ENCODE data around the gene PRKN.

The PRKN gene

DNA sequence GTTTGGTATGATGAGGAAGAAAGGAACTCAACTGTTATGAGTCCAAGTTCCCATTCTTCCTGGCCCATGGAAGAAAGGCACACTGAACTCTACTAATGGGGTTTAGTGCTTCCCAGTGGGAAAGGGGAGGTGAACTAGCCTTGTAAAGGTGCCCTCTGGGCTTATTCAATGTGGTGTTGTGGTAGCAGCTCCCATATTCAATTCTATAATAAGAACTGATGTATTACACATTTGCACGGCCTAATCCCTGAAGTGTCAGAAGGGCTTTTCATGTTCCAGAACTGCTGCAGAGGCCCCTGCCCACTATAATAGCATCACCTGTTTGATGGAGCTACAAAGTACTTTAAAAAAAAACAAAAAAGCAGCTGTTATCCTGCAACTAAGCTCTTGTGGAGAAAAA lies 17.1 kb downstream of the PRKN start:
- TF ChIP-seq BHLHE40 (IDR thresholded peaks at IDR 0.05; ENCODE audit: borderline replicate concordance), result no peak
- TF ChIP-seq CTBP1 (IDR thresholded peaks at IDR 0.05; ENCODE audit: borderline replicate concordance), result no peak
- TF ChIP-seq L3MBTL2 (conservative IDR thresholded peaks at IDR 0.05), result no peak
- TF ChIP-seq SUZ12 (IDR thresholded peaks at IDR 0.05), result no peak
- TF ChIP-seq FOXK2 (IDR thresholded peaks at IDR 0.05), result no peak
- no peak for TF ChIP-seq TARDBP (IDR thresholded peaks at IDR 0.05)
- TF ChIP-seq NFRKB (IDR thresholded peaks at IDR 0.05), result no peak
- TF ChIP-seq SP1 (IDR thresholded peaks at IDR 0.05), result no peak
- TF ChIP-seq, protein P1, sequence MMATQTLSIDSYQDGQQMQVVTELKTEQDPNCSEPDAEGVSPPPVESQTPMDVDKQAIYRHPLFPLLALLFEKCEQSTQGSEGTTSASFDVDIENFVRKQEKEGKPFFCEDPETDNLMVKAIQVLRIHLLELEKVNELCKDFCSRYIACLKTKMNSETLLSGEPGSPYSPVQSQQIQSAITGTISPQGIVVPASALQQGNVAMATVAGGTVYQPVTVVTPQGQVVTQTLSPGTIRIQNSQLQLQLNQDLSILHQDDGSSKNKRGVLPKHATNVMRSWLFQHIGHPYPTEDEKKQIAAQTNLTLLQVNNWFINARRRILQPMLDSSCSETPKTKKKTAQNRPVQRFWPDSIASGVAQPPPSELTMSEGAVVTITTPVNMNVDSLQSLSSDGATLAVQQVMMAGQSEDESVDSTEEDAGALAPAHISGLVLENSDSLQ (IDR thresholded peaks at IDR 0.05), result no peak
- no peak for TF ChIP-seq ZNF384 (IDR thresholded peaks at IDR 0.05)
- no peak for TF ChIP-seq FOXA1 (IDR thresholded peaks at IDR 0.05)
- TF ChIP-seq FOXM1 (IDR thresholded peaks at IDR 0.05; ENCODE audit: borderline replicate concordance), result no peak
- TF ChIP-seq ELF4 (IDR thresholded peaks at IDR 0.05), result no peak
- no peak for TF ChIP-seq HDGF (IDR thresholded peaks at IDR 0.05; ENCODE audit: borderline replicate concordance)
- no peak for TF ChIP-seq LEF1 (IDR thresholded peaks at IDR 0.05; ENCODE audit: borderline replicate concordance)
- no peak for TF ChIP-seq ARNT (IDR thresholded peaks at IDR 0.05)
- no peak for DNase-seq (ENCODE audit: extremely low spot score)
- CTCF ChIA-PET, result no interaction called here
- POLR2A ChIA-PET, result no interaction called here

DNA sequence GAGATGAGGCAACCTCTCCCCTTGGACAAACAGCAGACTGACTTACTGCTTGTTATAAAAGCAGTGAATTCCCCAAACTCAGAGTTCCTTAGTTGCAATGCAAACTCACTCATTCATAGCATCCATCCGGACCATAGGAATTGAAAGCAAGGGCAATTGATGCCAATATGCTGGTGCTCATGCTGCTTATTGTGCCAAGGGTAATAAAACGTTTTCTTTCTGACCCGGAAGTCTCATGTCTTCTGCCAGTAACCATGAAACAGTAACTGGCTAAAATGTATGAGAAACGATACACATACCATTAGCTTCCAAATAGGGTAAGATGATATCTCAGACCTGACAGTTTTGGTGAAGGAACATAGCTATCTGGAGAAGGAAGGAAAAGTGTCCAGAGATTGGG lies 18.1 kb downstream of the PRKN start:
- ChIA-PET POLR2A (no interaction called here), CTCF (no interaction called here)
- no peak for TF ChIP-seq BHLHE40 (IDR thresholded peaks at IDR 0.05; ENCODE audit: borderline replicate concordance)
- TF ChIP-seq L3MBTL2 (conservative IDR thresholded peaks at IDR 0.05), result no peak
- TF ChIP-seq, protein P1 (IDR thresholded peaks at IDR 0.05), result no peak
- TF ChIP-seq HDGF (IDR thresholded peaks at IDR 0.05; ENCODE audit: borderline replicate concordance), result no peak
- no peak for TF ChIP-seq TARDBP (IDR thresholded peaks at IDR 0.05)
- no peak for TF ChIP-seq CTBP1 (IDR thresholded peaks at IDR 0.05; ENCODE audit: borderline replicate concordance)
- TF ChIP-seq NFRKB (IDR thresholded peaks at IDR 0.05), result no peak
- TF ChIP-seq ZNF384 (IDR thresholded peaks at IDR 0.05), result no peak
- no peak for TF ChIP-seq ARNT (IDR thresholded peaks at IDR 0.05)
- TF ChIP-seq FOXA1 (IDR thresholded peaks at IDR 0.05), result no peak
- no peak for TF ChIP-seq LEF1 (IDR thresholded peaks at IDR 0.05; ENCODE audit: borderline replicate concordance)
- no peak for TF ChIP-seq SP1 (IDR thresholded peaks at IDR 0.05)
- TF ChIP-seq ELF4 (IDR thresholded peaks at IDR 0.05), result no peak
- TF ChIP-seq FOXM1 (IDR thresholded peaks at IDR 0.05; ENCODE audit: borderline replicate concordance), result no peak
- TF ChIP-seq SUZ12 (IDR thresholded peaks at IDR 0.05), result no peak
- no peak for TF ChIP-seq FOXK2 (IDR thresholded peaks at IDR 0.05)
- no peak for DNase-seq (ENCODE audit: extremely low spot score)

DNA sequence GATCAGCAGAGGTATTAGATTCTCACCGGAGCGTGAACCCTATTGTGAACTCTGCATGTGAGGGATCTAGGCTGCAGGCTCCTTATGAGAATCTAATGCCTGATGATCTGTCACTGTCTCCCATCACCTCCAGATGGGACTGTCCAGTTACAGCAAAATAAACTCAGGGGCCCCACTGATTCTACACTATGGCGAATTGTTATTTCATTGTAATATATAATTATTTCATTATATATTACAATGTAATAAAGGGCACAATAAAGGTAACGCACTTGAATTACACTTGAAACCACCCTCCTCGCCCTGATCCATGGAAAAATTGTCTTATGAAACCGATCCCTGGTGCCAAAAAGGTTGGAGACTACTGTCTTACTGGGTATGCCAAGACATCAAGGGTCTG lies 18.6 kb downstream of the PRKN start:
- CTCF ChIA-PET, result no interaction called here
- TF ChIP-seq NFRKB (IDR thresholded peaks at IDR 0.05), result no peak
- no peak for TF ChIP-seq BHLHE40 (IDR thresholded peaks at IDR 0.05; ENCODE audit: borderline replicate concordance)
- TF ChIP-seq CTBP1 (IDR thresholded peaks at IDR 0.05; ENCODE audit: borderline replicate concordance), result no peak
- TF ChIP-seq LEF1 (IDR thresholded peaks at IDR 0.05; ENCODE audit: borderline replicate concordance), result no peak
- no peak for TF ChIP-seq L3MBTL2 (conservative IDR thresholded peaks at IDR 0.05)
- TF ChIP-seq, protein P1 (IDR thresholded peaks at IDR 0.05), result no peak
- no peak for TF ChIP-seq FOXA1 (IDR thresholded peaks at IDR 0.05)
- no peak for TF ChIP-seq ARNT (IDR thresholded peaks at IDR 0.05)
- no peak for TF ChIP-seq ZNF384 (IDR thresholded peaks at IDR 0.05)
- TF ChIP-seq SUZ12 (IDR thresholded peaks at IDR 0.05), result no peak
- TF ChIP-seq TARDBP (IDR thresholded peaks at IDR 0.05), result no peak
- TF ChIP-seq SP1 (IDR thresholded peaks at IDR 0.05), result no peak
- no peak for TF ChIP-seq HDGF (IDR thresholded peaks at IDR 0.05; ENCODE audit: borderline replicate concordance)
- TF ChIP-seq FOXK2 (IDR thresholded peaks at IDR 0.05), result no peak
- no peak for TF ChIP-seq FOXM1 (IDR thresholded peaks at IDR 0.05; ENCODE audit: borderline replicate concordance)
- TF ChIP-seq ELF4 (IDR thresholded peaks at IDR 0.05), result no peak
- POLR2A ChIA-PET, result no interaction called here
- DNase-seq (ENCODE audit: extremely low spot score), result no peak

DNA sequence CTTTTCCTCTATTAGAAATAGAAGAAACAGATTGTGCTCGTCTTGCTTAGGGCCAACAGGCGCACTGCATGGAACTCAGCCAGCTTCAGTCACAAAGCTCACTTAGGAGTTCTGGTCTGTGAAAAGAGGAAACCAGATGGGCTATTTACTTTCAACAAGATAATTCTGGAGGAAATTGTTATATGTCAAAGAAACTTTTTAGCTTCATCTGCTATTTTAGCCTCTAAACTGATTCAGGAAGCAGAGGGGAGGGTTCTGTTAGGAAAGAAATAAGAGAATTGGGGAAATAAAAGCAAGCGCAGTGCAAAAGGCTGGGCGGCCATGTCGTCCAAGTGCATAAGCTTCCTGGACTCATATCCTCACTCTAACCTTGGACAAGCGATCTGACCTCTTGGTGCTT lies 21.3 kb downstream of the PRKN start:
- no peak for DNase-seq (ENCODE audit: extremely low spot score)
- ChIA-PET POLR2A (interaction anchor here (0.6 kb wide), 1 partner anchor 14 kb away, joined by 4 read pairs; no protein-coding TSS in a partner anchor), CTCF (no interaction called here)
- no peak for TF ChIP-seq CTBP1 (IDR thresholded peaks at IDR 0.05; ENCODE audit: borderline replicate concordance)
- TF ChIP-seq ELF4 (IDR thresholded peaks at IDR 0.05), result no peak
- TF ChIP-seq ARNT (IDR thresholded peaks at IDR 0.05), result no peak

DNA sequence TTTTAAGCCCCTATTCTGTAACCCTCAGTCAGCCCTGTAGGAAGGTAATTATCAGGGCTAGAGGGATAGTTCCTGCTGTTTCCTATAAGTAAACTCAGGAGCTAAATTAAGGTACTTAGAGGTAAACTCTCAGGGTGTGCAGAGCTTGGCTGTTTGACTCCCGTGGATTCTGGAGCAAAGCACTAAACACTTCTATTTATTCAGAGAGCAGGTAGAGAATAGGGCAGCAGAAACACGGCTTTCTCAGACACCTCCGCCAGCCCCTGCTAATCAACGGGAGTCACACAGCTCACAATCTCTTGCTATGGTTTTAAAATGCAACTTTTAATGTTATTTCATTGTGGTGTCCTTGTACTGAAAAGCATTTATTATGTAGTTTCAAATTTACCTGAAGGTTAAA lies 21.8 kb downstream of the PRKN start:
- CTCF ChIA-PET, result no interaction called here
- no peak for DNase-seq (ENCODE audit: extremely low spot score)
- no peak for TF ChIP-seq ARNT (IDR thresholded peaks at IDR 0.05)
- TF ChIP-seq NFRKB (IDR thresholded peaks at IDR 0.05), result no peak
- no peak for TF ChIP-seq SP1 (IDR thresholded peaks at IDR 0.05)
- TF ChIP-seq ZNF384 (IDR thresholded peaks at IDR 0.05), result no peak
- TF ChIP-seq, protein P1 (IDR thresholded peaks at IDR 0.05), result no peak
- TF ChIP-seq LEF1 (IDR thresholded peaks at IDR 0.05; ENCODE audit: borderline replicate concordance), result no peak
- TF ChIP-seq TARDBP (IDR thresholded peaks at IDR 0.05), result no peak
- no peak for TF ChIP-seq FOXK2 (IDR thresholded peaks at IDR 0.05)
- no peak for TF ChIP-seq SUZ12 (IDR thresholded peaks at IDR 0.05)
- TF ChIP-seq FOXA1 (IDR thresholded peaks at IDR 0.05), result no peak
- no peak for TF ChIP-seq L3MBTL2 (conservative IDR thresholded peaks at IDR 0.05)
- no peak for TF ChIP-seq CTBP1 (IDR thresholded peaks at IDR 0.05; ENCODE audit: borderline replicate concordance)
- POLR2A ChIA-PET, result no interaction called here

DNA sequence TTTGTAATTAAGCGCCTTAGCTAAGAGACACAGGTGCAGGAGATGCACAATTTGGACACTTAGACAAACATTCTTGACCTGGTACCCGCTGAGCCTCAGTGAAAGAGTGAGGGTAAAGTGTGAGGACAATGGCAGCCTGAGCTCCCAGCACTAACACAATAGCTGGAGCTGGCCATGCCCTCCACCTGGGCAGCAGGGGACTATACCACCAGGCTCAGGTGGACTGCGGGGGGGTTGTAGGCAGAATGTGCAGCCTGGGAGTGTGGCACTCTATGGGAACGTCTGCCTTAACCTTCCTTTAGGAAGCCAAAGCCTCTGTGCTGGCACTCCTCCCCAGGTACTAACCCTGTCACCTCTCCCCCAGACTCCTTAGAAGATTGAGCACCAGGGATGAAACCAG lies 23.6 kb downstream of the PRKN start:
- ChIA-PET POLR2A (no interaction called here), CTCF (no interaction called here)
- DNase-seq (ENCODE audit: extremely low spot score), result no peak
- TF ChIP-seq LEF1 (IDR thresholded peaks at IDR 0.05; ENCODE audit: borderline replicate concordance) (no peak), FOXK2 (IDR thresholded peaks at IDR 0.05) (no peak), ELF4 (IDR thresholded peaks at IDR 0.05) (no peak), FOXM1 (IDR thresholded peaks at IDR 0.05; ENCODE audit: borderline replicate concordance) (no peak), ARNT (IDR thresholded peaks at IDR 0.05) (no peak), CTBP1 (IDR thresholded peaks at IDR 0.05; ENCODE audit: borderline replicate concordance) (no peak), L3MBTL2 (conservative IDR thresholded peaks at IDR 0.05) (no peak), BHLHE40 (IDR thresholded peaks at IDR 0.05; ENCODE audit: borderline replicate concordance) (no peak), FOXA1 (IDR thresholded peaks at IDR 0.05) (no peak), SP1 (IDR thresholded peaks at IDR 0.05) (no peak), SUZ12 (IDR thresholded peaks at IDR 0.05) (no peak), NFRKB (IDR thresholded peaks at IDR 0.05) (no peak), TARDBP (IDR thresholded peaks at IDR 0.05) (no peak), HDGF (IDR thresholded peaks at IDR 0.05; ENCODE audit: borderline replicate concordance) (no peak), ZNF384 (IDR thresholded peaks at IDR 0.05) (no peak)
- TF ChIP-seq, protein P1 (IDR thresholded peaks at IDR 0.05), result no peak

All from HEK293T (cell line).